K562 (cell line): ENCODE results near the gene ETV7. TPM values are rescaled to one million over a fixed set of nuclear protein-coding genes. Genes with fewer than 3 reads are reported as not detected.
"Not testable (repeated sequence)": the region's sequence is repeated elsewhere in the genome, so short reads cannot be mapped to it uniquely, and the experiment has no call there.

Source experiments
- ATAC-seq: fragments of 200-7000 bp; cut with Tn5 transposase; 3 replicates; pipeline ENCODE4 v1.9.1; 2020; ENCODE audit warnings: moderate library complexity
- BruUV-seq: library from RNA; stranded (reverse); fragments of 400-500 nt; replicated peaks from 2 replicates; lab custom pipeline; 2021; lab: Mats Ljungman, UMichigan
- CTCF ChIA-PET: fragments of 300-600 bp; formaldehyde crosslinking; extraction: SDS; loops from one replicate; lab custom pipeline; 2021; ENCODE audit warnings: low intra/inter-chr PET ratio; lab: Yijun Ruan, JAX
- POLR2A ChIA-PET: fragments of 300-600, 350-650 bp; sonication (Branson Sonifier 250); formaldehyde crosslinking; extraction: SDS; loops from one replicate; lab custom pipeline; 2021; ENCODE audit warnings: antibody characterized with exemption, inconsistent platforms; lab: Yijun Ruan, JAX
- DNase-seq, 4 experiments: peaks; one replicate each; pipeline versions ENCODE4 v3.0.0 to v3.0.0-alpha.2; 2011 to 2018; ENCODE audit warnings: low spot score in 3 of 4, mixed read lengths in 3 of 4; ENCODE audit errors: extremely low read depth in 1 of 4
- FAIRE-seq: peaks from 2 replicates; lab custom pipeline; 2011; peaks lifted over from hg19 to GRCh38; lab: Jason Lieb, UNC
- H2AFZ ChIP-seq: 2 replicates; pipeline ENCODE4 v1.6.0; 2011; ENCODE audit warnings: low read depth, low read length, control low read depth, inconsistent platforms
- H3K27ac ChIP-seq: fragments of 200-600 bp; 3 replicates; pipeline ENCODE4 v1.8.0; 2011; ENCODE audit warnings: low read depth, mild to moderate bottlenecking, control low read depth, inconsistent platforms, low read length, moderate library complexity, mixed read lengths; ENCODE audit errors: extremely low read depth
- H3K27me3 ChIP-seq, 2 experiments: fragments of 300-600 bp in 1 of 2; 2 replicates in 1 of 2; 3 replicates in 1 of 2; pipeline versions ENCODE4 v1.6.0 to v1.8.0; 2011; ENCODE audit warnings: inconsistent platforms in 2 of 2, low read length in 2 of 2, mild to moderate bottlenecking in 1 of 2, mixed read lengths in 1 of 2, moderate library complexity in 1 of 2; ENCODE audit not compliant: control insufficient read depth in 2 of 2, insufficient read depth in 2 of 2
- H3K36me3 ChIP-seq: fragments of 300-600 bp; 3 replicates; pipeline ENCODE4 v1.8.0; 2011; ENCODE audit warnings: mild to moderate bottlenecking, low read length, inconsistent platforms; ENCODE audit not compliant: control insufficient read depth, insufficient read depth
- H3K4me1 ChIP-seq, 2 experiments: fragments of 200-600 bp in 1 of 2; replicated peaks in 1 of 2; 2 replicates in 1 of 2; 3 replicates in 1 of 2; pipeline versions ENCODE4 v1.5.1 to v1.8.0; 2011; ENCODE audit warnings: inconsistent platforms in 2 of 2, low read length in 2 of 2, mild to moderate bottlenecking in 1 of 2, mixed read lengths in 1 of 2, moderate library complexity in 1 of 2; ENCODE audit not compliant: control insufficient read depth in 2 of 2, insufficient read depth in 2 of 2
- H3K4me2 ChIP-seq: 2 replicates; pipeline ENCODE4 v1.6.1; 2011; ENCODE audit warnings: low read length, control low read depth, inconsistent platforms, mixed read lengths; ENCODE audit not compliant: insufficient read depth
- H3K4me3 ChIP-seq: fragments of 200-600 bp; sonication (generic), shearing (Covaris generic); 2 replicates; pipeline ENCODE4 v1.5.1; 2016; ENCODE audit warnings: control low read depth, inconsistent platforms
- H3K79me2 ChIP-seq: fragments of 200-600 bp; 3 replicates; pipeline ENCODE4 v1.8.0; 2011; ENCODE audit warnings: low read length, inconsistent platforms; ENCODE audit not compliant: control insufficient read depth, insufficient read depth
- H3K9ac ChIP-seq, 2 experiments: 2 replicates each; pipeline versions ENCODE4 v1.6.0 to v1.6.1; 2011; ENCODE audit warnings: low read depth in 2 of 2, low read length in 2 of 2, control low read depth in 1 of 2, inconsistent platforms in 1 of 2, mild to moderate bottlenecking in 1 of 2, mixed read lengths in 1 of 2; ENCODE audit not compliant: insufficient read depth in 1 of 2
- H3K9me1 ChIP-seq: one replicate; pipeline ENCODE4 v1.6.0; 2011; ENCODE audit warnings: inconsistent platforms, mild to moderate bottlenecking, low read length, moderate library complexity; ENCODE audit not compliant: control insufficient read depth, insufficient read depth
- H3K9me3 ChIP-seq: replicated peaks from 2 replicates; pipeline ENCODE4 v1.5.1; 2011; ENCODE audit warnings: low read depth, low read length, inconsistent platforms; ENCODE audit not compliant: control insufficient read depth, insufficient read depth
- H4K20me1 ChIP-seq: replicated peaks from 2 replicates; pipeline ENCODE4 v1.6.1; 2011; ENCODE audit warnings: low read length, inconsistent platforms, mixed read lengths; ENCODE audit not compliant: control insufficient read depth, insufficient read depth
- WGBS: fragments of 100-300 bp; shearing (Covaris generic); methylation state at CpG from one replicate; pipeline ENCODE4 v1.1.6; 2016; ENCODE audit warnings: low coverage, mixed read lengths; ENCODE audit not compliant: insufficient coverage; ENCODE audit errors: missing lambda C conversion rate; 5-methylcytosine and 5-hydroxymethylcytosine counted together
- in situ Hi-C: fragments of 300-500 bp; cut with MboI; formaldehyde crosslinking; loops from 4 replicates; pipeline ENCODE4 v1.15.0; 2018; ENCODE audit warnings: inconsistent platforms, mixed read lengths
- intact Hi-C: fragments of 100-400 bp; cut with micrococcal nuclease; formaldehyde crosslinking; loops from 2 replicates; pipeline ENCODE4 v1.14.2; 2022
- polyA plus RNA-seq, 8 experiments: library from polyadenylated mRNA; depleted of rRNA in 4 of 8; stranded (reverse) in 5 of 8; unstranded in 3 of 8; fragments of >200 nt; fragmentation: Nextera tagmentation in 2 of 8; fragmentation: Illumina TruSeq in 1 of 8; extraction: Ambion mirVana in 2 of 8; extraction: Trizol in 1 of 8; gene quantifications; 2 replicates each; pipeline versions ENCODE4 v1.2.1 to v1.2.3, GENCODE V29; 2011 to 2014; ENCODE audit warnings: inconsistent platforms in 1 of 8, missing spikeins in 1 of 8
- total RNA-seq, 7 experiments: library from RNA; depleted of rRNA in 6 of 7; stranded (reverse); fragments of >200 nt in 6 of 7; fragmentation: Illumina TruSeq in 2 of 7; extraction: Trizol in 2 of 7; gene quantifications; 2 replicates each; pipeline versions ENCODE4 v1.2.1 to v1.2.3, GENCODE V29; 2011 to 2021; ENCODE audit warnings: low replicate concordance in 1 of 7
- TF ChIP-seq, protein P1 (sequence below): fragments of 450-650 bp; formaldehyde crosslinking; IDR thresholded peaks from 2 replicates; pipeline ENCODE4 v1.4.0; 2022; ENCODE audit warnings: missing genetic modification characterization
- TF ChIP-seq, protein P2 (sequence below): fragments of 450-650 bp; formaldehyde crosslinking; conservative IDR thresholded peaks from 2 replicates; pipeline ENCODE4 v1.4.0; 2022; ENCODE audit warnings: mild to moderate bottlenecking, missing genetic modification characterization

The ETV7 gene
- total and polyA plus RNA-seq, 9 of the 15 experiments (the other 6 are each of a cell fraction or from before 2014, with no cell fraction given) = 0.07 to 0.22 (median 0.14) TPM; not detected in 3

- TF ChIP-seq, protein P1, sequence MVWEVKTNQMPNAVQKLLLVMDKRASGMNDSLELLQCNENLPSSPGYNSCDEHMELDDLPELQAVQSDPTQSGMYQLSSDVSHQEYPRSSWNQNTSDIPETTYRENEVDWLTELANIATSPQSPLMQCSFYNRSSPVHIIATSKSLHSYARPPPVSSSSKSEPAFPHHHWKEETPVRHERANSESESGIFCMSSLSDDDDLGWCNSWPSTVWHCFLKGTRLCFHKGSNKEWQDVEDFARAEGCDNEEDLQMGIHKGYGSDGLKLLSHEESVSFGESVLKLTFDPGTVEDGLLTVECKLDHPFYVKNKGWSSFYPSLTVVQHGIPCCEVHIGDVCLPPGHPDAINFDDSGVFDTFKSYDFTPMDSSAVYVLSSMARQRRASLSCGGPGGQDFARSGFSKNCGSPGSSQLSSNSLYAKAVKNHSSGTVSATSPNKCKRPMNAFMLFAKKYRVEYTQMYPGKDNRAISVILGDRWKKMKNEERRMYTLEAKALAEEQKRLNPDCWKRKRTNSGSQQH (CRISPR knock-in tag) = 0 out of 2 replicates have a peak, but pooled peaks have one; percentile 40
- TF ChIP-seq, protein P2, sequence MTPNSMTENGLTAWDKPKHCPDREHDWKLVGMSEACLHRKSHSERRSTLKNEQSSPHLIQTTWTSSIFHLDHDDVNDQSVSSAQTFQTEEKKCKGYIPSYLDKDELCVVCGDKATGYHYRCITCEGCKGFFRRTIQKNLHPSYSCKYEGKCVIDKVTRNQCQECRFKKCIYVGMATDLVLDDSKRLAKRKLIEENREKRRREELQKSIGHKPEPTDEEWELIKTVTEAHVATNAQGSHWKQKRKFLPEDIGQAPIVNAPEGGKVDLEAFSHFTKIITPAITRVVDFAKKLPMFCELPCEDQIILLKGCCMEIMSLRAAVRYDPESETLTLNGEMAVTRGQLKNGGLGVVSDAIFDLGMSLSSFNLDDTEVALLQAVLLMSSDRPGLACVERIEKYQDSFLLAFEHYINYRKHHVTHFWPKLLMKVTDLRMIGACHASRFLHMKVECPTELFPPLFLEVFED (CRISPR knock-in tag) = 0 out of 2 replicates have a peak, but pooled peaks have one; percentile 34
- H4K20me1 ChIP-seq, intact Hi-C loops, FAIRE-seq, H3K27ac ChIP-seq, H3K4me2 ChIP-seq, H3K79me2 ChIP-seq, H3K36me3 ChIP-seq, H3K9ac ChIP-seq, H2AFZ ChIP-seq, ATAC-seq, BruUV-seq, in situ Hi-C loops, H3K9me3 ChIP-seq, DNase-seq, POLR2A ChIA-PET, H3K4me1 ChIP-seq, H3K4me3 ChIP-seq, H3K9me1 ChIP-seq: not testable (repeated sequence)
- CTCF ChIA-PET = interaction anchor here (0.7 kb wide), 1 partner anchor 366 kb away, joined by 3 read pairs; no protein-coding TSS in a partner anchor
- 3% methylated on average over 5 of the region's 5 CpGs for WGBS
- peaks cover 11 to 14% of the 10 kb centered on the region in 2 experiments; a peak in 3 of 5 replicates for H3K27me3 ChIP-seq
Measured at GRCh38 chr6:36409718-36410117, 22.2 kb upstream of the ETV7 start.
